ENCODE data around the gene KCTD20. TPM values are rescaled to one million over a fixed set of nuclear protein-coding genes. Genes with fewer than 3 reads are reported as not detected.

Gene KCTD20
- total and polyA plus RNA-seq, 2 of the 13 experiments (the other 11 are each of a cell fraction or from before 2014, with no cell fraction given) = 52.7 to 67.1 TPM

- TF ChIP-seq SRY (CRISPR knock-in tag; IDR thresholded peaks at IDR 0.05) (peak; percentile 82; the same call in 1 of the 2 replicates), ZNF574 (CRISPR knock-in tag; IDR thresholded peaks at IDR 0.05) (peak; percentile 87), NKX3-1 (CRISPR knock-in tag; IDR thresholded peaks at IDR 0.05) (no peak), ZSCAN25 (CRISPR knock-in tag; IDR thresholded peaks at IDR 0.05) (peak; percentile 52; the same call in 1 of the 2 replicates), HOXA3 (CRISPR knock-in tag; IDR thresholded peaks at IDR 0.05) (peak; percentile 91), THAP7 (CRISPR knock-in tag; IDR thresholded peaks at IDR 0.05) (no peak; the same call in 1 of the 2 replicates), KAT2B (IDR thresholded peaks at IDR 0.05; ENCODE audit: borderline replicate concordance, low read depth, low read length) (no peak), ZNF414 (CRISPR knock-in tag; IDR thresholded peaks at IDR 0.05) (no peak; the same call in 1 of the 2 replicates), KLF6 (CRISPR knock-in tag; IDR thresholded peaks at IDR 0.05) (peak; percentile 94), ZNF460 (CRISPR knock-in tag; IDR thresholded peaks at IDR 0.05; ENCODE audit: borderline replicate concordance) (0 out of 2 replicates have a peak, but pooled peaks have one; percentile 5), KDM3A (CRISPR knock-in tag; IDR thresholded peaks at IDR 0.05; ENCODE audit: low read depth) (peak; percentile 88; the same call in 1 of the 2 replicates), ZNF777 (CRISPR knock-in tag; IDR thresholded peaks at IDR 0.05) (peak; percentile 53; the same call in 1 of the 2 replicates), ZNF331 (CRISPR knock-in tag; IDR thresholded peaks at IDR 0.05) (peak; percentile 79), CEBPG (CRISPR knock-in tag; IDR thresholded peaks at IDR 0.05) (no peak), CHCHD3 (CRISPR knock-in tag; IDR thresholded peaks at IDR 0.05) (peak; percentile 83), MAFK (conservative IDR thresholded peaks at IDR 0.05 in 1 of 2, IDR thresholded peaks at IDR 0.05 in 1 of 2; ENCODE audit: low read length in 2 of 2) (no peak), ZNF142 (CRISPR knock-in tag; IDR thresholded peaks at IDR 0.05) (peak; percentile 41; the same call in 1 of the 2 replicates), ESRRA (CRISPR knock-in tag; IDR thresholded peaks at IDR 0.05; ENCODE audit: low read depth) (peak; percentile 53; the same call in 1 of the 2 replicates), KDM4B (CRISPR knock-in tag; IDR thresholded peaks at IDR 0.05) (peak; percentile 91; the same call in 1 of the 2 replicates)
These were observed at the start of gene KCTD20, which contains the start of gene PXT1 (continued) for GRCh38 chr6:36442671-36443470.

Measured in HepG2 (cell line).